Astrocyte (in vitro differentiated cells and primary cell): Measurements from ENCODE around the gene POMT2. TPM values are rescaled to one million over a fixed set of nuclear protein-coding genes. Genes with fewer than 3 reads are reported as not detected.

Experiments
- DNase-seq: peaks from one replicate; pipeline ENCODE4 v3.0.0-alpha.2; 2010; ENCODE audit warnings: low read depth
- FAIRE-seq: peaks from 2 replicates; lab custom pipeline; 2011; peaks lifted over from hg19 to GRCh38; lab: Jason Lieb, UNC
- H2AFZ ChIP-seq: 2 replicates; pipeline ENCODE4 v1.6.0; 2012; ENCODE audit warnings: low read depth, low read length, inconsistent platforms
- H3K27ac ChIP-seq: 2 replicates; pipeline ENCODE4 v1.5.1; 2011; ENCODE audit warnings: low read depth, low read length, inconsistent platforms
- H3K27me3 ChIP-seq: 2 replicates; pipeline ENCODE4 v1.6.0; 2011; ENCODE audit warnings: low read length, inconsistent platforms; ENCODE audit not compliant: insufficient read depth
- H3K36me3 ChIP-seq: 2 replicates; pipeline ENCODE4 v1.5.1; 2011; ENCODE audit warnings: low read length, inconsistent platforms; ENCODE audit not compliant: insufficient read depth
- H3K4me1 ChIP-seq: 2 replicates; pipeline ENCODE4 v1.5.1; 2011; ENCODE audit warnings: low read length, inconsistent platforms; ENCODE audit not compliant: insufficient read depth
- H3K4me2 ChIP-seq: 2 replicates; pipeline ENCODE4 v1.6.0; 2012; ENCODE audit warnings: low read length, inconsistent platforms
- H3K4me3 ChIP-seq: 2 replicates; pipeline ENCODE4 v1.5.1; 2011; ENCODE audit warnings: low read depth, mild to moderate bottlenecking, low read length, inconsistent platforms; ENCODE audit not compliant: insufficient read depth
- H3K79me2 ChIP-seq: 2 replicates; pipeline ENCODE4 v1.6.0; 2012; ENCODE audit warnings: mild to moderate bottlenecking, low read length, inconsistent platforms; ENCODE audit not compliant: insufficient read depth
- H3K9ac ChIP-seq: 2 replicates; pipeline ENCODE4 v1.6.0; 2012; ENCODE audit warnings: mild to moderate bottlenecking, low read length, inconsistent platforms
- H3K9me3 ChIP-seq: 2 replicates; pipeline ENCODE4 v1.5.1; 2012; ENCODE audit warnings: low read depth, mild to moderate bottlenecking, low read length, inconsistent platforms; ENCODE audit not compliant: insufficient read depth
- H4K20me1 ChIP-seq: 2 replicates; pipeline ENCODE4 v1.6.0; 2012; ENCODE audit warnings: low read length, inconsistent platforms; ENCODE audit not compliant: insufficient read depth
- H3K27ac Mint-ChIP-seq: one replicate; pipeline ENCODE4 v1.8.0; 2021; ENCODE audit warnings: mild to moderate bottlenecking, mixed read lengths; ENCODE audit not compliant: unreplicated experiment
- H3K27me3 Mint-ChIP-seq: one replicate; pipeline ENCODE4 v1.8.0; 2021; ENCODE audit warnings: low read depth, mixed read lengths; ENCODE audit not compliant: unreplicated experiment
- H3K36me3 Mint-ChIP-seq: one replicate; pipeline ENCODE4 v1.8.0; 2021; ENCODE audit warnings: low read depth, mixed read lengths; ENCODE audit not compliant: unreplicated experiment
- H3K4me1 Mint-ChIP-seq: one replicate; pipeline ENCODE4 v1.8.0; 2021; ENCODE audit warnings: low read depth, mixed read lengths; ENCODE audit not compliant: unreplicated experiment
- H3K4me3 Mint-ChIP-seq: one replicate; pipeline ENCODE4 v1.8.0; 2021; ENCODE audit warnings: mild to moderate bottlenecking, moderate library complexity, mixed read lengths; ENCODE audit not compliant: unreplicated experiment
- H3K9me3 Mint-ChIP-seq: one replicate; pipeline ENCODE4 v1.8.0; 2021; ENCODE audit warnings: mild to moderate bottlenecking, mixed read lengths; ENCODE audit not compliant: unreplicated experiment
- EZH2 ChIP-seq: IDR thresholded peaks from 2 replicates; pipeline ENCODE4 v1.6.1; 2012; ENCODE audit warnings: mild to moderate bottlenecking, low read length, inconsistent platforms; ENCODE audit not compliant: insufficient read depth
- total RNA-seq: library from RNA; stranded (reverse); gene quantifications from 2 replicates; pipeline ENCODE4 v1.2.1, GENCODE V29; 2021
- TF ChIP-seq, protein P1 (sequence below): IDR thresholded peaks from 2 replicates; pipeline ENCODE4 v1.5.1; 2011; ENCODE audit warnings: low read depth, mild to moderate bottlenecking, inconsistent platforms, low read length, moderate library complexity; ENCODE audit not compliant: insufficient read depth

POMT2 gene
- total RNA-seq, 1 donor from 2014 or later = 53.4 TPM

- no peak overlapping the region for H3K4me2 ChIP-seq
- no peak overlapping the region for H3K4me3 ChIP-seq
- no peak for DNase-seq
- no peak overlapping the region for H3K4me3 Mint-ChIP-seq
- FAIRE-seq = no peak
- H3K27ac ChIP-seq = no peak overlapping the region
- H3K27me3 Mint-ChIP-seq = peaks cover 18% of the 10 kb centered on the region
- H3K4me1 ChIP-seq = no peaks in the 10 kb centered on the region
- H3K9me3 Mint-ChIP-seq = no peaks in the 10 kb centered on the region
- H3K36me3 ChIP-seq = no peaks in the 10 kb centered on the region
- no peaks in the 10 kb centered on the region for H3K79me2 ChIP-seq
- peaks cover 2% of the 10 kb centered on the region for H3K27me3 ChIP-seq
- H3K9ac ChIP-seq = no peak overlapping the region
- no peaks in the 10 kb centered on the region for H3K4me1 Mint-ChIP-seq
- no peak overlapping the region for H2AFZ ChIP-seq
- H4K20me1 ChIP-seq = no peaks in the 10 kb centered on the region
- TF ChIP-seq, protein P1, sequence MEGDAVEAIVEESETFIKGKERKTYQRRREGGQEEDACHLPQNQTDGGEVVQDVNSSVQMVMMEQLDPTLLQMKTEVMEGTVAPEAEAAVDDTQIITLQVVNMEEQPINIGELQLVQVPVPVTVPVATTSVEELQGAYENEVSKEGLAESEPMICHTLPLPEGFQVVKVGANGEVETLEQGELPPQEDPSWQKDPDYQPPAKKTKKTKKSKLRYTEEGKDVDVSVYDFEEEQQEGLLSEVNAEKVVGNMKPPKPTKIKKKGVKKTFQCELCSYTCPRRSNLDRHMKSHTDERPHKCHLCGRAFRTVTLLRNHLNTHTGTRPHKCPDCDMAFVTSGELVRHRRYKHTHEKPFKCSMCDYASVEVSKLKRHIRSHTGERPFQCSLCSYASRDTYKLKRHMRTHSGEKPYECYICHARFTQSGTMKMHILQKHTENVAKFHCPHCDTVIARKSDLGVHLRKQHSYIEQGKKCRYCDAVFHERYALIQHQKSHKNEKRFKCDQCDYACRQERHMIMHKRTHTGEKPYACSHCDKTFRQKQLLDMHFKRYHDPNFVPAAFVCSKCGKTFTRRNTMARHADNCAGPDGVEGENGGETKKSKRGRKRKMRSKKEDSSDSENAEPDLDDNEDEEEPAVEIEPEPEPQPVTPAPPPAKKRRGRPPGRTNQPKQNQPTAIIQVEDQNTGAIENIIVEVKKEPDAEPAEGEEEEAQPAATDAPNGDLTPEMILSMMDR = no peak
- TF ChIP-seq EZH2 = no peak
- H3K36me3 Mint-ChIP-seq = peaks cover 13% of the 10 kb centered on the region
- H3K9me3 ChIP-seq = no peaks in the 10 kb centered on the region
- no peak overlapping the region for H3K27ac Mint-ChIP-seq
Measured at GRCh38 chr14:77241955-77242354, 78.7 kb downstream of the POMT2 start.

DNA sequence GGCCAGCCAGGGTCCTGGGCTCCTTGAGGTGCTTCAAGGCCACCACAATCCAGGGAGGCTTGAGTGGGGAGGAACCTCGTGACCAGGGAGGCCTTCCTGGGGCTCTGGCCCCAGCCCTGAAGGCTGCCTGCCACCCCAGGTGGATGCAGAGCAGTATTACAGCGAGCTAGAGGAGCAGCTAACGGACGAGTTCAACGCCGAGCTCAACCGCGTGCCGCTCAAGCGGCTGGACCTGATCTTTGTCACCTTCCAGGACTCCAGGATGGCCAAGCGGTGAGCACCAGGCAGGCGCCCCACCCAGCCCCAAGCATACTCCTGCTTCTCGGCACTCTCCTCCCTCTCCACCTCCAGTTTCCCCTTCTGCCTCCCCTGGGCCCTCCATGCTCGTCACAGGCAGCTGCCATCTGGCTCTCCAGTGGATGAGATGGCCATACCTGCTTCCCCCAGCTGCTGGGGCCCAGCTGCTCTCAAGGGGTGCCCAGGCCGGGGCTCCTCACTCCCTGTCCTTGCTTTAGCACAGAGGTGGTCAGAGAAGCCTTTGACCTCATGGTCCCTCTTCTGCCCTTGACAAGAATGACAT lies 80.3 kb downstream of the POMT2 start:
- Histone ChIP-seq H3K79me2 (no peaks in the 10 kb centered on the region), H2AFZ (no peak overlapping the region), H3K9me3 (no peaks in the 10 kb centered on the region), H3K36me3 (no peaks in the 10 kb centered on the region), H3K9ac (no peak overlapping the region), H3K27me3 (peaks cover 2% of the 10 kb centered on the region), H3K4me3 (no peak overlapping the region), H3K27ac (no peak overlapping the region), H3K4me1 (no peaks in the 10 kb centered on the region), H4K20me1 (no peaks in the 10 kb centered on the region), H3K4me2 (no peak overlapping the region)
- H3K36me3 Mint-ChIP-seq = peaks cover 9% of the 10 kb centered on the region
- H3K27me3 Mint-ChIP-seq = peaks cover 18% of the 10 kb centered on the region
- H3K27ac Mint-ChIP-seq = no peak overlapping the region
- no peaks in the 10 kb centered on the region for H3K9me3 Mint-ChIP-seq
- FAIRE-seq = no peak
- no peak overlapping the region for H3K4me3 Mint-ChIP-seq
- no peak for TF ChIP-seq EZH2
- TF ChIP-seq, protein P1 = no peak
- no peak for DNase-seq
- no peaks in the 10 kb centered on the region for H3K4me1 Mint-ChIP-seq

- Mint-ChIP-seq H3K4me1 (no peaks in the 10 kb centered on the region), H3K4me3 (no peak overlapping the region), H3K27ac (no peak overlapping the region), H3K9me3 (peaks cover 3% of the 10 kb centered on the region), H3K27me3 (peaks cover 25% of the 10 kb centered on the region), H3K36me3 (peaks cover 7% of the 10 kb centered on the region)
- no peaks in the 10 kb centered on the region for H3K79me2 ChIP-seq
- H3K4me3 ChIP-seq = no peak overlapping the region
- no peaks in the 10 kb centered on the region for H4K20me1 ChIP-seq
- no peaks in the 10 kb centered on the region for H3K36me3 ChIP-seq
- DNase-seq (no peak), FAIRE-seq (no peak)
- H2AFZ ChIP-seq = no peak overlapping the region
- H3K9me3 ChIP-seq = no peaks in the 10 kb centered on the region
- peaks cover 2% of the 10 kb centered on the region for H3K27me3 ChIP-seq
- no peak overlapping the region for H3K27ac ChIP-seq
- no peak overlapping the region for H3K9ac ChIP-seq
- TF ChIP-seq EZH2 = no peak
- TF ChIP-seq, protein P1 = no peak
- H3K4me1 ChIP-seq = no peaks in the 10 kb centered on the region
- H3K4me2 ChIP-seq = no peak overlapping the region
Measured at GRCh38 chr14:77239412-77239811, 81.3 kb downstream of the POMT2 start.
